Endothelial cell of coronary artery (primary cell): ENCODE results near the gene MAPK6. TPM values are rescaled to one million over a fixed set of nuclear protein-coding genes. Genes with fewer than 3 reads are reported as not detected.

Experiments
- total RNA-seq: library from RNA; depleted of rRNA; stranded (reverse); fragments of >200 nt; gene quantifications from 2 replicates; pipeline ENCODE4 v1.2.3, GENCODE V29; 2014

Gene MAPK6
- 32.0 and 32.6 TPM in 2 replicates for total RNA-seq

GRCh38 chr15:52018693-52019393 is at the start of gene MAPK6:
Gene MAPK6, plus strand, starts transcription at chr15:52019219. Its CDS starts 27,242 bp downstream, at chr15:52046461.

GRCh38 chr15:51971375-51972133 is 47.5 kb upstream of the MAPK6 start, which contains the start of gene LEO1:
Gene LEO1, minus strand, starts transcription at chr15:51971778. Its CDS starts 33 bp downstream, at chr15:51971745.

Other genes starting within 250 kb of the MAPK6 start
- 63.3 and 95.8 TPM in 2 replicates for gene TMOD3, start 189.6 kb upstream of the MAPK6 start, total RNA-seq
- gene LEO1, start 47.4 kb upstream of the MAPK6 start, total RNA-seq: 27.5 and 31.9 TPM in 2 replicates
- gene BCL2L10, start 93.6 kb downstream of the MAPK6 start, total RNA-seq: 0.09 TPM in 2 replicates
- 20.8 and 37.5 TPM in 2 replicates for gene GNB5, start 172.2 kb downstream of the MAPK6 start, total RNA-seq